Uterus (tissue), 4 donors: ENCODE data around the gene IQSEC1. TPM values are rescaled to one million over a fixed set of nuclear protein-coding genes. Genes with fewer than 3 reads are reported as not detected.

Experiments
- DNase-seq, 2 donors: peaks; one replicate each; pipeline ENCODE4 v3.0.0-alpha.2; 2019 to 2020
- H3K27ac ChIP-seq, 2 donors: fragments of 200-600 bp; sonication (generic); 1 replicate in 1 of 2; 2 replicates in 1 of 2; pipeline ENCODE4 v1.5.1; 2016 to 2018
- H3K27me3 ChIP-seq, 2 donors: fragments of 200-600 bp; sonication (generic); one replicate each; pipeline ENCODE4 v1.5.1; 2018 to 2019; ENCODE audit warnings: control low read depth in 1 of 2
- H3K36me3 ChIP-seq, 2 donors: fragments of 200-600 bp; sonication (generic); one replicate each; pipeline ENCODE4 v1.5.1; 2019; ENCODE audit warnings: control low read depth in 1 of 2
- H3K4me1 ChIP-seq, 2 donors: fragments of 200-600 bp; sonication (generic); one replicate each; pipeline ENCODE4 v1.5.1; 2018 to 2019; ENCODE audit warnings: control low read depth in 1 of 2
- H3K4me3 ChIP-seq, 2 donors: fragments of 200-600 bp; sonication (generic); 1 replicate in 1 of 2; 2 replicates in 1 of 2; pipeline ENCODE4 v1.5.1; 2018 to 2019; ENCODE audit warnings: mild to moderate bottlenecking in 1 of 2
- H3K9me3 ChIP-seq, 2 donors: fragments of 200-600 bp; sonication (generic); one replicate each; pipeline ENCODE4 v1.5.1; 2019; ENCODE audit warnings: control low read depth in 1 of 2
- POLR2A ChIP-seq, 2 donors: fragments of 450-650 bp; IDR thresholded peaks; one replicate each; pipeline ENCODE4 v1.6.1; 2016; ENCODE audit warnings: antibody characterized with exemption in 2 of 2, mild to moderate bottlenecking in 1 of 2, moderate library complexity in 1 of 2
- intact Hi-C: fragments of 100-400 bp; cut with DNase I; formaldehyde crosslinking; loops from one replicate; pipeline ENCODE4 v1.15.1; 2023; ENCODE audit warnings: low total_unique reads
- total RNA-seq, 4 donors: library from RNA; depleted of rRNA in 3 of 4; stranded (reverse); fragments of >200 nt in 3 of 4; gene quantifications; one replicate each; pipeline versions ENCODE4 v1.1.0 to v1.2.4, GENCODE V29; 2014 to 2023
- TF ChIP-seq, protein P1 (sequence below), 4 experiments: fragments of 200-600 bp in 2 of 4; fragments of 450-650 bp in 2 of 4; sonication (generic) in 2 of 4; IDR thresholded peaks; one replicate each; pipeline ENCODE4 v1.5.1; 2016 to 2019; ENCODE audit warnings: antibody characterized with exemption in 4 of 4, mild to moderate bottlenecking in 2 of 4, moderate library complexity in 1 of 4
- donor health status: DM: yes; HTN: yes; CAD: no.

IQSEC1 gene
- total RNA-seq, 4 donors from 2014 or later = 17.9 to 61.4 (median 49.7) TPM

DNA sequence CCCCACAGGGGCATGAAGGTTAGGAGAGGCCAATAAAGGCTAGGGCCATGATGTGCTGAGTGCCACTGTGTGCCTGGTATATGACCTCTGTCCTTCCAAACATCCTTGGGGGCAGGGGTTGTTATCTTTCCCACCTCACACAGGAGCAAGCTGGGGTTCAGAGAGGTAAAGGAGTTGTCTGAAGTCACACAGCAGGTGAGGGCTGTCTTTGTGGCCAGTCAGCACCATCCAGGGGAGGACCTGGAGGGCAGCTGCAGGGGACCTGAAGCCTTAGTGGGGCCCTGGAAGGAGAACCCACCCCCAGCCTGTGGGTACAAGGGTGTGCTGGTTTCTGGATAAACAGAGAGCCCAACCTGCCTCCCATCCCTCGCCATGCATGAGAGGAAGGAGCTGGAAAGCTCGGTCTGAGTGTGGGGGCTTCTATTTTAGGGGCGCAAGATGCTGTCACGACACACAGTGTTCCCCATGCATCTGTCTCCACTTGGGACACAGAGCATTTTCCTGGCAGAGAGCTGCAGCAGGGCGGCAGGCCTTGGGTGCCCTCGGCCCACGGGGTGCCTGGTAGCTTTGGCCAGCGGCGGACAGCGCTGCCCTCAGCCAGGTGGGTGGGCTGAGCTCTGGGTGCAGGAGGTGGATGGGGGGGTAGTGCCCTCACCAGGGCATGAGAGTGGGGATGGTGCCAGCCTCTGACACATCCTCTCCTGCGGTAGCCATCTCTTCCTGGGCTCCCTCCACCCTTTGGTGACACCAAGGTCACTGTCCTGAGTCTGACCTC is 14.7 kb downstream of the IQSEC1 start:
- H3K4me3 ChIP-seq = no peak overlapping the region
- H3K27ac ChIP-seq = no peak overlapping the region
- no peaks in the 10 kb centered on the region for H3K27me3 ChIP-seq
- H3K9me3 ChIP-seq = no peaks in the 10 kb centered on the region
- H3K36me3 ChIP-seq = no peaks in the 10 kb centered on the region
- intact Hi-C loops = no loop called here
- TF ChIP-seq, protein P1, sequence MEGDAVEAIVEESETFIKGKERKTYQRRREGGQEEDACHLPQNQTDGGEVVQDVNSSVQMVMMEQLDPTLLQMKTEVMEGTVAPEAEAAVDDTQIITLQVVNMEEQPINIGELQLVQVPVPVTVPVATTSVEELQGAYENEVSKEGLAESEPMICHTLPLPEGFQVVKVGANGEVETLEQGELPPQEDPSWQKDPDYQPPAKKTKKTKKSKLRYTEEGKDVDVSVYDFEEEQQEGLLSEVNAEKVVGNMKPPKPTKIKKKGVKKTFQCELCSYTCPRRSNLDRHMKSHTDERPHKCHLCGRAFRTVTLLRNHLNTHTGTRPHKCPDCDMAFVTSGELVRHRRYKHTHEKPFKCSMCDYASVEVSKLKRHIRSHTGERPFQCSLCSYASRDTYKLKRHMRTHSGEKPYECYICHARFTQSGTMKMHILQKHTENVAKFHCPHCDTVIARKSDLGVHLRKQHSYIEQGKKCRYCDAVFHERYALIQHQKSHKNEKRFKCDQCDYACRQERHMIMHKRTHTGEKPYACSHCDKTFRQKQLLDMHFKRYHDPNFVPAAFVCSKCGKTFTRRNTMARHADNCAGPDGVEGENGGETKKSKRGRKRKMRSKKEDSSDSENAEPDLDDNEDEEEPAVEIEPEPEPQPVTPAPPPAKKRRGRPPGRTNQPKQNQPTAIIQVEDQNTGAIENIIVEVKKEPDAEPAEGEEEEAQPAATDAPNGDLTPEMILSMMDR (IDR thresholded peaks at IDR 0.05) = no peak
- no peak for TF ChIP-seq POLR2A (IDR thresholded peaks at IDR 0.05)
- H3K4me1 ChIP-seq = no peaks in the 10 kb centered on the region
- no peak for DNase-seq

- no peaks in the 10 kb centered on the region for H3K4me1 ChIP-seq
- H3K4me3 ChIP-seq = no peak overlapping the region
- intact Hi-C loops = no loop called here
- no peaks in the 10 kb centered on the region for H3K27me3 ChIP-seq
- no peak overlapping the region for H3K27ac ChIP-seq
- TF ChIP-seq, protein P1 (IDR thresholded peaks at IDR 0.05) = no peak
- TF ChIP-seq POLR2A (IDR thresholded peaks at IDR 0.05) = no peak
- no peaks in the 10 kb centered on the region for H3K36me3 ChIP-seq
- H3K9me3 ChIP-seq = no peaks in the 10 kb centered on the region
- DNase-seq = no peak
These were observed 15.8 kb downstream of the IQSEC1 start for GRCh38 chr3:13057282-13058040.

GRCh38 chr3:13055634-13056033 is 17.6 kb downstream of the IQSEC1 start:
- TF ChIP-seq, protein P1 (IDR thresholded peaks at IDR 0.05) = no peak
- TF ChIP-seq POLR2A (IDR thresholded peaks at IDR 0.05) = no peak
- no peaks in the 10 kb centered on the region for H3K27me3 ChIP-seq
- no peaks in the 10 kb centered on the region for H3K36me3 ChIP-seq
- H3K4me1 ChIP-seq = no peaks in the 10 kb centered on the region
- intact Hi-C loops = no loop called here
- no peaks in the 10 kb centered on the region for H3K9me3 ChIP-seq
- no peak for DNase-seq
- no peak overlapping the region for H3K27ac ChIP-seq
- H3K4me3 ChIP-seq = no peak overlapping the region

DNA sequence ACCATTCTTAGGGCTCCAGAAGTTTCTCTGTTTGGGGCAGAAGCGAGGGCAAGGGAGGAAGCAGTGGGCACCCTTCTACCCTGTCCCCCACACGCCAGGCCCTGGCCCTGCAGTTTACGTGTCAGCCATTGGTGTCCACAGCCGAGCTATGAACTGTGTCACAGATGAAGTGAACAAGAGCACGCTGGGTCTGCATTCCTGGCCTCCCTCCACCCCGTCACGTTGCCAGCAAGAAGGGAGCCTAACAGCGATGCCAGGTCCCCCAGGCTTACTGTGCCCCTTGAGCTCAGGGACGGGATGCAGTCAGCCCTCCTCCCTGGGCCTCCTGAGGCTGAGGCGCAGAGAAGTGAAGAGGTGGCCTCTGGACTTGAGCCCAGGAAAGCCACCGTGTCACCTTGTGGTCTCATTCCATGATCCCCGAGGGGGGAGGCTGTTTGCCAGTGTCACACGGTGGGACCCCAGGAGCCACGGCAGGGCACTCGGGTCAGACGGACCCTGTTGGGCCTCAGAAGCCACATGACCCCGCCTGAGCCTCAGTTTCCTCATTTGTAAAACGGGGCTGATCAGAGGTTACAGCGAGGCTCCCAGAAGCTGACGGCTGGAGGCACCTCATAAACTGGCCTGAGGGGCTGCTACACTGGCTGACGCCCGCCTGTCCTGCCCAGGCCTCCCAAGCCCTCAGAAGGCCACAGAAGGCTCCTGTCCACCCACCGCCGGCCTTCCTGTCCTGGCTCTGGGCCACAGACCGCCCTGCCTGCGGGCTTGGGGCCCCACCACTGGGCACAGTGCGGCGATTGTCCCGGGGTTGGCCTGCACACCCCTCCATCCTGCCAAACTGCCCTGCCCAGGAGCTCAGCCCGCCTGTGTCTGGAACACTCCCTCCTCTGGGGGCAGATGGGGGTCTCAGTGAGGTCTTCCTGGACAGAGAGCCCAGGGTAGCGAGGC is 18.6 kb downstream of the IQSEC1 start:
- TF ChIP-seq, protein P1 (IDR thresholded peaks at IDR 0.05) = no peak
- no peak for TF ChIP-seq POLR2A (IDR thresholded peaks at IDR 0.05)
- no peak for DNase-seq

More for the DNA sequence above, 18.6 kb downstream of the IQSEC1 start:
- H3K4me3 ChIP-seq = no peak overlapping the region
- no peaks in the 10 kb centered on the region for H3K27me3 ChIP-seq
- no peaks in the 10 kb centered on the region for H3K36me3 ChIP-seq
- H3K27ac ChIP-seq = no peak overlapping the region
- H3K9me3 ChIP-seq = no peaks in the 10 kb centered on the region
- intact Hi-C loops = no loop called here
- H3K4me1 ChIP-seq = no peaks in the 10 kb centered on the region
